Measurements from ENCODE around the gene ZNF230. TPM values are rescaled to one million over a fixed set of nuclear protein-coding genes. Genes with fewer than 3 reads are reported as not detected.

ZNF230 gene
- total RNA-seq (ENCODE audit: low replicate concordance) = 5.0 and 6.5 TPM in 2 replicates
- long read RNA-seq, full-length matches to known transcripts = 17 of 22 reads
- long read RNA-seq, partial matches to known transcripts = 2 of 22 reads
- long read RNA-seq, other reads (novel, unspliced or antisense) = 3 of 22 reads

- no peak for TF ChIP-seq CTCF (conservative IDR thresholded peaks at IDR 0.05)
- Mint-ChIP-seq H3K36me3 (peaks cover 29% of the 10 kb centered on the region), H3K27me3 (peaks cover 3% of the 10 kb centered on the region), H3K4me3 (peak within 1 kb of the TSS; percentile 100), H3K27ac (peak within 1 kb of the TSS; percentile 87), H3K4me1 (ENCODE audit: unreplicated experiment) (peaks cover 17% of the 10 kb centered on the region), H3K9me3 (peaks cover 10% of the 10 kb centered on the region)
- DNase-seq (ENCODE audit: extremely low spot score, unreplicated experiment) = peak; percentile 85
Observed at GRCh38 chr19:44002566-44003460, at the start of gene ZNF230. Gene ZNF230, plus strand, starts transcription at chr19:44002957. Its CDS starts 4,122 bp downstream, at chr19:44007079.

GRCh38 chr19:43956827-43957226, 45.9 kb upstream of the ZNF230 start:
- H3K4me1 Mint-ChIP-seq (ENCODE audit: unreplicated experiment) = peaks cover 4% of the 10 kb centered on the region
- H3K9me3 Mint-ChIP-seq = peaks cover 28% of the 10 kb centered on the region
- no peak overlapping the region for H3K4me3 Mint-ChIP-seq
- no peak for TF ChIP-seq CTCF (conservative IDR thresholded peaks at IDR 0.05)
- no peak for DNase-seq (ENCODE audit: extremely low spot score, unreplicated experiment)
- no peak overlapping the region for H3K27ac Mint-ChIP-seq
- H3K27me3 Mint-ChIP-seq = no peaks in the 10 kb centered on the region
- peaks cover 54% of the 10 kb centered on the region for H3K36me3 Mint-ChIP-seq

- no peak overlapping the region for H3K4me3 Mint-ChIP-seq
- no peaks in the 10 kb centered on the region for H3K4me1 Mint-ChIP-seq (ENCODE audit: unreplicated experiment)
- no peaks in the 10 kb centered on the region for H3K27me3 Mint-ChIP-seq
- H3K27ac Mint-ChIP-seq = no peak overlapping the region
- TF ChIP-seq CTCF (conservative IDR thresholded peaks at IDR 0.05) = no peak
- peaks cover 28% of the 10 kb centered on the region for H3K9me3 Mint-ChIP-seq
- no peak for DNase-seq (ENCODE audit: extremely low spot score, unreplicated experiment)
- H3K36me3 Mint-ChIP-seq = peaks cover 61% of the 10 kb centered on the region
Observed at GRCh38 chr19:43957891-43958290, 44.9 kb upstream of the ZNF230 start.

GRCh38 chr19:43960411-43960810, 42.3 kb upstream of the ZNF230 start:
- Mint-ChIP-seq H3K36me3 (peaks cover 67% of the 10 kb centered on the region), H3K4me3 (no peak overlapping the region), H3K4me1 (ENCODE audit: unreplicated experiment) (no peaks in the 10 kb centered on the region), H3K27me3 (no peaks in the 10 kb centered on the region), H3K27ac (no peak overlapping the region), H3K9me3 (peaks cover 22% of the 10 kb centered on the region)
- no peak for DNase-seq (ENCODE audit: extremely low spot score, unreplicated experiment)
- TF ChIP-seq CTCF (conservative IDR thresholded peaks at IDR 0.05) = no peak

- H3K4me1 Mint-ChIP-seq (ENCODE audit: unreplicated experiment) = no peaks in the 10 kb centered on the region
- H3K27ac Mint-ChIP-seq = no peak overlapping the region
Observed at GRCh38 chr19:43966079-43966694, 36.6 kb upstream of the ZNF230 start.

More at GRCh38 chr19:43966079-43966694, 36.6 kb upstream of the ZNF230 start:
- DNase-seq (ENCODE audit: extremely low spot score, unreplicated experiment) = no peak
- Mint-ChIP-seq H3K4me3 (no peak overlapping the region), H3K27me3 (no peaks in the 10 kb centered on the region), H3K9me3 (peaks cover 31% of the 10 kb centered on the region), H3K36me3 (peaks cover 89% of the 10 kb centered on the region)
- no peak for TF ChIP-seq CTCF (conservative IDR thresholded peaks at IDR 0.05)
